Stimulated activated CD4-positive, alpha-beta T cell treated with anti-CD3 and anti-CD28 coated beads, TNF-alpha, amount 100 ng/mL, for 4 hours (primary cell): ENCODE results near the gene SIAH3.

Source experiments
- DNase-seq, 3 experiments: peaks; one replicate each; pipeline ENCODE4 v3.0.0-alpha.2; 2020; ENCODE audit warnings: low read depth in 3 of 3

Gene SIAH3

DNA sequence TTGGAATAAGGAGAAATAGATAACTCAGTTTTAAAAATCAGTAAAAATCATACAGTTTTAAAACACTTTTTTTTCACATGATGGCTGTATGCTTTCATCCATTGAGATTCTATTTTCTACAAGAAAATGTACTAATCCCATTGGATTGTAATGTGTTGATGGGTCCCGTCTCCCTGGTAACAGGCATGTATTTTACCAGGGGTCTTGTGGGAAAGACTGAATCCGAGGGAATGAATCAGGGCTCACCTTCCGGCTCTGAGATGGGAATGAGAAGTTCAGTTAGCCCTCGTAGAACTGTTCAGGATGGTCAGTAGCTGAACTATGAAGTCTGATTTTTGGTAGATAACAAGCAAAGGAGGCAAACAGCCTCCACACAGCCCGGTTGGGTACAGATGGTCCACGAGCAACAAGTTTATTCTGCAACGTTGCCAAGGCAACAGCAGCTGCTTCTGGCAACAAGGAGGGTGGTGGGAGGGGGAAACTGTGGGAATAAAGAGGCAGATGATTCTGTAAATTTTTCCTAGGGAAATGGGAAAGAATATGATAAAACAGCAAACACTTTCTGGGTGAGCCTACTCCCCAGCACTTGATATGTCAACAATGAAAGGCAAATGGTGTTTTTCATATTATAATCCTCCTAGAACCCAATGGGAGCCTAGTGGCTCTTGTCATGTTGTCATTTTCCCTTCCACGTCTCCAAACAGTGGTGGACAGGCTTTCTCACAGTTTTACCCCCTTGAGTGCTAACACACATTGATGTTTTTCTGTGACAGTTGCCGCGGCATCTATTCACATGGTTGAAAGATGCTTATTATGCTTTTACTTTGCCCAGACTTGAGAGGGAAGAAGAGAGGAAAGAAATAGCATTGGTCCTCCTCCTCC lies 12.4 kb upstream of the SIAH3 start:
- DNase-seq = no peak

DNA sequence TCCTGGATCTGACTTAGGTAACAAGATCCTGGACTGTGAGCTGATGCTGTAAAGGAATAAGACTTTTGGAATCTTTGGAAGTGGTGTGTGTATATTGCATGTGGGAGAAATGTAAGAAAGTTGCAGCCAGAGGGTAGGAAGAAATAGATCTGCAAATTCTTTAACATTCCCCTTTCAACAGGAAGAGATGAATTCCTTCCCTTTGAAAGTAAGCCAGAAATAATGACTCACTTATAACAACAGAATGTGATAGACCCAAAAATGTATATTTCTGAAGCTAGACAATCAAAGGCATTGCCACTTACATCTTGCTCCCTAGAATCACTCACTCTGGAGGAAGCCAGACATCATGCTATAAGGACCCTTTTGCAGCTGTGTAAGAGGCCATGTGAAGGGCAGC lies 9.8 kb upstream of the SIAH3 start:
- no peak for DNase-seq

DNA sequence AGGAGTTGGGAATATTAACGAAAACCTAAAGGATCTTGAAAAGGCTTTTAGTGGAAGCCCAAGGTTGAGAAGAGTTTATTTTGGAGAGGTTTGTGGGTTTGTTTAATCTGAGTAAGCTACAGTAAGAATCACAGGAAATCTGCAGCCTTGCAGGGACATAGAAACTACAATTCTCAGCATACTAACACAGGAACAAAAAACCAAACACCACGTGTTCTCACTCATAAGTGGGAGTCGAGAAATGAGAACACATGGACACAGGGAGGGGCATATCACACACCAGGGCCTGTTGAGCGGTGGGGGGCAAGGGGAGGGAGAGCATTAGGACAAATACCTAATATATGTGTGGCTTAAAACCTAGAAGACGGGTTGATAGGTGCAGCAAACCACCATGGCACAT lies 8.7 kb upstream of the SIAH3 start:
- DNase-seq = no peak

DNA sequence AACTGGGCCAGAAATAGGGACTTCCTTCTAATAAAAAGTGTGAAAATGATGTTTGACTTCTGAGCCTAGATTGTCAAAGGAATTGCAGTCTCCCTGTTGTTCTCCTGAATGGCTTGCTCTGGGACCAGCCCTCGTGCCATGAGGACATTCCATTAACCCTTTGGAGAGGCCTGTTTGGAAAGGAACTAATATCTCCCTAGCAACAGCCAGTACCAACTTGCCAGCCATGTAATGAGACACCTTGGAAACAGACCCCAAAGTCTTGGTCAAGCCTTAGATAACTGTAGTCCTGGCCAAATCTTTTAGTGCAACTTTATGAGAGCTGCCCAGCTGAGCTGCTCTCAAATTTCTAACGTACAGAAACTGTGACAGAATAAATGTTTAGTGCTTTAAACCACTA lies 8.2 kb upstream of the SIAH3 start:
- no peak for DNase-seq

DNA sequence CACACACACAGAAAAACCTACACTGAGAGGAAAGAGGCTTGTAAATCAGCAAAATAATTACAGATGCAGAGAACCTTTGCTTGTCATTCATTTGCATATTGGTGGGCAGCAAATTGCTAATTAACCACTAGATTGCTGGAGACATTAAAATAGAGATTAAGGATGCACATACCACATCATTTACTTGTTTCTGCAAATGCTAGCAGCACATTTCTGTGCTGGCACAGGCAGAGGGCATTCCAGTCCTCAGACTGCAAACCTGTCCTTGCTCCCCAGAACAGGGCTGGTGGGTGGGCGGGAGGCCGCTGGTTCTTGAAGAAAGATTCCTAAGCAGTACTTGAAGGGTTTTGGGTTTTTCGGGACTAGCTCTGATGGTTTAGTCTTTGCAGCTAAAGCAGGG lies 941 bp upstream of the SIAH3 start:
- no peak for DNase-seq

DNA sequence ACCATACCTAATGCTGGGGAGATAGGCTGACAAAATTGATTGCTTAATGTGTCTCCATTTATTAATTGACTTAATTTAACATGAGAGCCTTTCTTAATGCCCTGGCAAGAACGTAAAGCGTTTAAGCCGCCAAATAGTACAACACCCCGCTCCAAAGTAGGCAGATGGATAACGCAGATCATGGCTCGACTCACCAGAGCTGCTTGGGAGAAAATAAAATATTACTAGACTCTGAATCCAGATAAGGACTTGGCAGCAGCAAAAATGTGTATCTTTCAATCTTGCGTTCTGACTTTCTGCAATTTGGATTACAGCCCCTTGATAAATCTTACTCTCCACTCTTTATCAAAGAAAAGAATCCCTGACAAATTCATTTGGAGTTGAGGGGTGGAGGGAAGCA lies 403 bp upstream of the SIAH3 start:
- no peak for DNase-seq

DNA sequence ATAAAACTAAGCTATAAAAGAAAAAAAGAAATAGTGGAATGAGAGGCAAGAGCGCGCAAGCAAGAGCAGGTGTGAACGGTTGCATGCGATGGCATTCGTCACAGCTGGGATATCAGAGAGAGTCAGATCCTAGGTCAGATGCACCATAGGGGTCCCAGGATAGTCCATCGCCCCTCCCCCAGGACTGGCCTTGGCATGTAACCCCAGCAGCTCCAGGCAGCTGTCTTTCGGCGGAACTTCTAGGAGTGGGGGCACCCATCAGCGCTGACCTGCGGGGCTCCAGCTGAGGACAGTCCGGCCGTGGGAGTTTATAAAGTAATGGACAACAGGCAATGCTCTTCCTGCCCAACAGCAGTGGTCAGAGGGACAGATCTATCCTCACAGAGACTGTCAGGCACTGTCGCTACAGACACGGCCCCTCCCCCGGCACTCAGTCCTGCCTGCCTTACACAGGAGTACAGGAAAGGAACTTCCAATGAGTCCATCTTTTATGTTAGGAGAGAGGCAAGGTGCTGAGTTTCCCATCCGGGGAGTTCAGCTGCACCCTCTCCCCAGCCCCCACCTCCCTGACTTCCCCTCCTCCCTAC lies 1.4 kb downstream of the SIAH3 start:
- no peak for DNase-seq

DNA sequence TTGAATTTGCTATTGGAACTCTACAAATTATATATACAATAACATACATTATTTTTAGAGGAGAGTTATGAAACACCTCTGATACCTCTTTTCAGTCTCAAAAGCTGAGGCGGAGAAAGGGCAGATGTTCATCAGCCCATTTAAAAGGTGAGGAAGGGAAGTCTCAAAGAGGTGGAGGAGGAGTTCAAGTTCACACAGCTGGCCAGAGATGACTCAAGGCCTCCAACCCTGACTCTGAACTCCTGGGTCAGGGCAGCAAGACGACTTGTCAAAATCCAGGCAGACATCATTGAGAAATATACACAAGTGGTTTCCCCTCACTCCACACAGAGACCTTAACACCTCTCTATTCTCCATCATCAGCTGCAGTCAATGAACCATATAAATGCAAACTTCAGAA lies 2.1 kb downstream of the SIAH3 start:
- DNase-seq = no peak

DNA sequence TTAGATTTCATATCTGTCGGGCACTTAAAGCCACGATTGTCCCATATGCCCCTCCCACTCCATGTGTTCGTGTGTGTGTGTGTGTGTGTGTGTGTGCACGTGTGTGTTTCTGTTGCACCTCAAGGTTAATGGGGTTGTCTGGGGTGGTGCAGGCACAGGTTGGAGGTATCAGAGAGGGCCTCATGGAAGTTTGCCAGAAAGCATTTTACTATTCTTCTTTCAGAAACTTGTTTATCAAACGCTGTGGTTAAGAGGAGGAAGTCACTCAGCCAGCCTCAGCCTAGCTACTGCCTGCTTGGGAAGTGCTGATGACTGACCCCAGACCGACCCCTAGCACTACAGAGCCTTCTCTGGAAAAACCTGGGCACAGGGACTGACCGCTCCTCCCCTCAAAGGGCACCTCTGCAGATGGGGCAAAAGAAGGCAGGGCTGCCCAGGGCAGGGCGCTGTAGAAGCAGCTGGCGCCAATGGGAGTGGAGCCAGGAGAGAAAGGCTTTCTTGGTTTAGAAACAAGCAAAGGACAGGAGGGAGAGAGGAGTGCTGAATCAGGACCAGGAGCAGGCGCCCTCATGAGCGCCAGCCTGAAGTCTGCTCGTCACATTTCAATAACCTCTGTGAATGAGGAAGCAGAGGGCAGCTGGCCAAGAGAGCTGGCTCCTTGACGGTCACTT lies 3.9 kb downstream of the SIAH3 start:
- DNase-seq = peak in 1 of 3 experiments; percentile 10

DNA sequence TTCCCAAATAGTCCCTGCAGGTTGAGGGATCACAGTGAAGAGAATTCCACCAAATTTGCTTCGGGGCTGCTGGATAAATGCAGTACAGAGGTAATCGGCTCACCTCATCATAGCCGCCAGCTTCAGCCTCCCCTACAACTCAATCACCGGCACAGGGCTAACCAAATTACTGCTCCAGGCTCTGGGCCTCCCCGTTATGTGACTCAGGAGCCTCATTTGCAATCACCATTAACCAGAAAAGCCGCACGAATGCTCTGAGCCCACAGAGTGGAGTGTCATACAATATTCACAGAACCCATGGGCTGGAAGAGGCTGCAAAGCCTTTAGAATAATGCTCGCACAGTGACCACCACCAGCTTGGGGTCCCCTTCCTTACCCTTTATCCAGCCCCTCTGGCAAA lies 4.9 kb downstream of the SIAH3 start:
- no peak for DNase-seq

DNA sequence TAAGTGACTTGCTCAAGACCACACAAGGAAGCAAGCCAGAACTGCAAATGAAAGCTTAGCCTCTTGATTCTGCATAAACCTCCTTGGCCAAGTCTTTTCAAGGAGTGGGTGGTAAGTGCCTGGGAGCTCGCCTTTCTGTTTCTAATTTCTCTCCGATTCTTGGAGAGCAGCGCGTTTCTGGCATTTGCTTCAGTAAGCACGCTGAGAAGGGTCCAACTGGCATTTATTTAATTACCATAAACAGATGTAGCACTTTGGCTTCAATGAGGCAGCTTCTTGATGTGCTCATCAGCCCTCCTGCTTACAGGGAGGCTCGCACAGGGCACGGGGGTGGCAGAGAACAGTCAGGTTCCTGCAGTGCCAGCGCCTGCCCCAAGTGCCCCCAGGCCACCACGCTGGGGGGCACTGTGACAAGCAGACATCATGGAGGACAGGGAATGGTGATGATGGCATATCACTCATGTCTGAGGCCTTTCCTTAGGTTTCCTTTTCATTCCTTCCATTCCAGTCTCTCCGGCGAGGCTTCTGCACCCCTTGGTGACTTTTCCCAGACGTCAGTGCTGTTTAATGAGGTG lies 13.3 kb downstream of the SIAH3 start:
- DNase-seq = no peak

DNA sequence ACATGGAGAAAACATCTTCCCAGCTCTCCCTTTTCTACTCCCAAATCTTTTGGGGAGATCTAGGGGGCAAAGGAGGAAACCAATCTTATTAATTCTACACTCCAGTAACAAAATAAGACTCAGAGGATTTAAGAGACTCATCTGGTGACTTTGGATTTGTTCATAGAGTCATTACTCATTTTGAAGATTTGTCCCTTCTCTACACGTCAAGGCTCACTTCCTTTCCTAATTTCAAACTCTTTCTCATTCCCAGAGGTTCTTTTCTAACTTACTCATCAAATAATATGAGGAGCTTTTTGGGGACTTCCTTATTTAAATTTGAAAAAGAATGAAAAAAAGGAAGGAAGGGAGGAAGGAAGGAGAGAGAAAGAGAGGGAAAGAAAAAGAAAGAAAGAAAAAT lies 14.4 kb downstream of the SIAH3 start:
- DNase-seq = no peak

DNA sequence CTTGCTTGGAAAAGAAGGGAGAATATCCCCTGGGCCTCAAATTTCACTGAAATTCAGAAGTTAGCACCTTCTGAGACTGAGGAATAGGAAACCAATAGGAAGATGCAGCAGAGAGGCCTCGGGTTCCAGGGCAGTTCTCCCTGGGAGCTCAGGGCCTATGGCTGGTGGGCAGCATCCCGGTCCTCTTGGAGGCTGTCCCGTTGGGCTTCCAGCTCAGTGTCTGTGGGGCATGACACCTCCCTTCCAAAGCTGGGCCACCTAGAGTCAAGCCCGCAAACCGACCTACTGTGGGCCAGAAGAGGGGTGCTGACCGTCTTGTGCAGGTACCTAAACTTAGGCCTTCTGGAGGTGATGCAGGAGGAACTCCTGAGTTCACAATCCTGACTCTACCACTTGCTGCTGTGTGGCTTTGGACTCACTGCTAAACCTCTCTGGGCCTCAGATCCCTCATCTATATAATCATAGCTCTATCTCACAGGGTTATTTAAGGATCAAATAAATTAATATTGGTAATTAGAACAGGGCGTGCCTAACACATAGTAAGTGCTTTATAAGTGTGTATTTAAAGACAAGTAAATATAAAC lies 17.1 kb downstream of the SIAH3 start:
- DNase-seq = no peak

DNA sequence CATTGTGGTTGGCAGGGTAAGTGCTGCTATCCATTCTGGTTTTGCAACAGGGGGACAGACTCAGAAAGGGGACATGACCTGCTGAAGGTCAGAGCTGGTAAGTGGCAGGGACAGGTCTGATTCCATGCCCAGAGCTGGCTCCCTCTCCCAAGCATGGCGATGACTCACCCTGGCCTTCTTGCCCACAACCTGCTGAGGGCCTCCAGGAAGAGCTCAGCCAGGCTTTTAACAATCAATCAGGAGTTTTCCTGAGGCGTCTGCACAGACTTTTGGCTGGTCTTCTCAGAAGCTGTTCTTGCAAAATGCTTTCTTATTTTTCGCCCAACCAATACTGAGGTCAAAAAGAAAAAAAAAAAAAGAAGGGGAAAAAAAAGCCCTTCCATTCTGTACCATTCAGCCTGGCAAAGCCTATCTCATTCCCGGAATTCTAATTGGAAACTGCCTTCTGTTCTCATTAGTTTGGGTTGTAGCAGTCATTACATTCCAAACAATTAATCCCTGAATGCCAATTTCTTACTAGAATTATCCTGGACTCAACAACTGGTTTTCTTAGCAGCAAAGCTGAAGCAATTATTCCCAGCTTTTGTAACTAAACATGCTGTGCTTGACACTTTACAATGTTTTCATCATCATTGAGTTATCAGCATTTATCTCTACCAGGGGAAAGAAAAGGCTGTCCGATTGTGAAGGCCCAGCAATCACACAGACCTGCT lies 17.7 kb downstream of the SIAH3 start:
- DNase-seq = no peak

DNA sequence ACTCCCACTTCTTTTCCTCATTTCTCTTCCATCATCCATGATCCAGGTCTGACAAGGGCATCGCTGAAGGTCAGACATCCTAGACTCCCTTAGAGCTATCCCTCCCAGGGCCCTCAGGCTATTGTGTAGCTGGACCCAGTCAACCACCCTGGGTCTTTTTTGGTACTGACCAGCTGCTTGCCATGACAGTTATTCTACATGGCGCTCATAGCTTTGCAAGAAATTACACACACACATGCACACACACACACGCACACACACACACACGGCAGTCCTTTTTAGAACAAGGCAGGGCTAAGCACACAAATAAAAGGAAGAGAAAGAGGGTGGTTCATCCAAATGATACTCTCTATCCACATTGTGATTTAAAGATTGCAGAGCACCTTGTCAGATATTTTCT lies 18.3 kb downstream of the SIAH3 start:
- no peak for DNase-seq

DNA sequence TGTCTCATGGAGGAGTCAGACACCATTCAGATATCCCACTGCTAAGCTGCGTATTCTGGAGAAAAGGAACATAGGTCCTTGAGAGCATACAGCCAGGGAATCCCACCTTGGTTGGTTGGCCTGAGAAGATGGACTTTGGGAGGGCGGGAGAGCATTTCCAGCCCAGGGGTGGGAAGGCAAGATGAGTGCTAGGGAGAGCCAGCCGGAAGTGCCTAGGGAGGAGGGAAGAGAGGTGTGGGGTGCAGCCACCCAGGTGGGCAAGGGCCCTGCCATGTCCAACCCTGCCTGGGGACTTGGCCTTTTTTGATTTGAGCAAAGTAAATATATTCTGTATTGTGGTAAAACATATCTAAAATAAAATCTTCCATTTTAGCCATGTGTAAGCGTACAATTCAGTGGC lies 19.7 kb downstream of the SIAH3 start:
- no peak for DNase-seq

DNA sequence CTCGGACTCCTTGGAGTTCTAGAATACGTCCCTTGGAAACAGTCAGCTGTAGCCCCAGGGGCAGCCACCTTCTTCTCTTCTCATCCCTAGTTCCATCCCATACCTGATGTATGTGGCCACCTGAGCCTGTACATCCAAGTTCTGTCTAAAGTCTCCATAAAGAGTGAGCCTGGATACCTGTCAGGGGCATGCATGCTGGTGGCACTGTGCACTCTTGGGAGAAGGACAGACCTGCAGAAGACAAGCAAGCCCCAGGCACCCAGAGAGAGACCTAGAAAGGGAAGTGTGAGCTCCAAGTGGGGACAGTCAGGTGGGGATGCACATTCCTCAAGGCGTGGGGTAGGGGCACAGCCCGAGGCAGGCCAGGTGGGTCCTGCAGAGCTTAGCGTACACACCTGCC lies 21.4 kb downstream of the SIAH3 start:
- no peak for DNase-seq

DNA sequence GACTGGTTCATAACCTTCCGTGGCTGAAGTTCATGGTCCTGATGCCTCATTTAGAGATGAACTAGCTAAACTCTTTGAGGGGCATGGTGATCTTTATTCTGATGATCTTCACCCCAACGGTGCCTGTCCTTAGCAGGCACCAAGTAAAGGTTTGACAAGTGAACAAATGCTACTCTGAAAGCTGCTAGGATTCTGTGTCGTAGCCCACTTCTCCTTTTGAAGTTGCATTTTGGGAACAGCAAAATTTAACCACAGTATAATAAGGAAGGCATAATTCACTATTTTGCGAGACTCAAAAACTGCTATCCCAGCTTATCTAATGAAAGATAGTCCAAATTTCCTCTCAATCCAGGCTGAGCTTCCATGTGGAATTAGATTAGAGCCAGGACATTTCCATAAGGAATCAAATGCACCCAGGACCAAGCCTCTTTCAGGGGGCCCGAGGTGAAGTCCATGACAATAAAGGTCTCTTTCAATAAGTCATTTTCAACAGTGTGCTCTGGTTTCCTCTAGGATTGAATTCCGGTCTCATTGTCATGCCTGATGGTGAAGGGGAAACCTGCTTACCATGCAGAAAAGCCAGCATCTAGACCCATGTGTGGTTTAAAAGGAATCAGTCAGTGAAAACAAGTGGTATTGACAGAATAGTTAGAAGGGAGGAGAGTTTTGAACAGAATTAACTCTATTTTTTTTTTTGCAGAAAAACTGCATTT lies 23.1 kb downstream of the SIAH3 start:
- DNase-seq = no peak

DNA sequence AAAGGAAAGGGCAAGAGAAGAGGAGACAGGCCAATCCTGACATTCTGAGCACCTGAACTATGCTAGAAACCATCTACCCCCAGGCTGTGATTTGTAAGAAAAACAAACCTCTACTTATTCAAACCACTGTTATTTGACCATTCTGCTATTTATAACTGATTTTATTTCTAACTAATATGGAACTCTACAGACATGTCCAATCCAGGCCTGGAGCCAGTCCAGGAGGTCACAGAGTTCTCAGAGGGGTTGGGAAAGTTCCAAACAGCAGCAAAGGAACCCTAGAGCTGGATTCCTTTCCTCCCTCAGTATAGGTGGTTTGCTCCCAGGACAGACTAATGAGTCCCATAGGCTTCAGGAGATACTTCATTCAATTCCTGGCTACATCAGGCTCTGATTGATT lies 24.2 kb downstream of the SIAH3 start:
- no peak for DNase-seq

DNA sequence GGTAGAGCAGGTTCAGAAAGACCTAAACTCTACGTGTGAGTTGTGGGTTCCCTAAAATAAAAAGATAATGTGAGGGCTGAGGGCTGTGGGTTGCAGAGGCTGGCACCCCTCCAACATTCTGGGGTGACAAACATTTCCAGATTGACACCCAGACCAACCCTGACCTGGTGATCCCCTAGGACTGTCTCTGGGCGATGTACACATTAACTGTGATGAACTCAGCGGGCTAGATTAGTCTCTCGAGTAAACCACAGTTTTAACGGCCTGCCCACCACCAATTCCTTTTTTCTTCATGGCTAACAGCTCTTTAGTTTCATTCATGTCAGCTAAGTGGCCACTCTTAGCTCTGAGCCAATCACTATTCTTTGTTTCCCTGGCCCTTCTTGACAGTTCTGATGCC lies 24.8 kb downstream of the SIAH3 start:
- DNase-seq = no peak

DNA sequence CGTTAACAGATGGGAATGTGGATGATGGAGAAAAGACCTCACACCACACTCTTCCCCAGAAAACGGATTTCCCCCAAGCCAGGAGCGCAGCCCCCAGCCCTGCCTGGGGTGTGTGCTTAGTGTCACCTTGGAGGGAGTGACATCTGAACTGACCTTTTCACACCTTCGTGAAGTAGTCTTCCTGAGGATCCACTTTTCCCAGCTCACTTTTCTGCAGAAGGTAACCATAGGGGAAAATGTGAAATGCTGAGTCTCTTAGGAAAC lies 26.2 kb downstream of the SIAH3 start:
- no peak for DNase-seq
